Muscle layer of colon (tissue), 2 donors: Measurements from ENCODE around the gene MAPK8.

Experiments used
- H3K27ac ChIP-seq: one replicate; pipeline ENCODE4 v1.7.0; 2013; ENCODE audit warnings: low read depth, mild to moderate bottlenecking, low read length, moderate library complexity
- H3K27me3 ChIP-seq, 2 donors: one replicate each; pipeline ENCODE4 v1.7.0; 2013; ENCODE audit warnings: low read length in 2 of 2, mild to moderate bottlenecking in 2 of 2; ENCODE audit not compliant: insufficient read depth in 2 of 2, control insufficient read depth in 1 of 2
- H3K36me3 ChIP-seq: one replicate; pipeline ENCODE4 v1.7.0; 2013; ENCODE audit warnings: mild to moderate bottlenecking, low read length; ENCODE audit not compliant: insufficient read depth
- H3K4me1 ChIP-seq: one replicate; pipeline ENCODE4 v1.7.0; 2013; ENCODE audit warnings: mild to moderate bottlenecking, low read length; ENCODE audit not compliant: insufficient read depth
- H3K4me3 ChIP-seq, 2 donors: one replicate each; pipeline ENCODE4 v1.7.0; 2013; ENCODE audit warnings: low read length in 2 of 2, low read depth in 1 of 2, mild to moderate bottlenecking in 1 of 2, moderate library complexity in 1 of 2
- H3K9ac ChIP-seq: one replicate; pipeline ENCODE4 v1.7.0; 2013; ENCODE audit warnings: low read length
- H3K9me3 ChIP-seq: one replicate; pipeline ENCODE4 v1.7.0; 2013; ENCODE audit warnings: mild to moderate bottlenecking, low read length
- donor health status: abdominal sarcoma.
- donor health status: Adenocarcinoma of cecum.

MAPK8 gene

GRCh38 chr10:48444861-48445841 lies 138.7 kb downstream of the MAPK8 start:
- no peak overlapping the region for H3K4me3 ChIP-seq
- no peaks in the 10 kb centered on the region for H3K9me3 ChIP-seq
- H3K27me3 ChIP-seq: no peaks in the 10 kb centered on the region
- no peaks in the 10 kb centered on the region for H3K4me1 ChIP-seq
- no peaks in the 10 kb centered on the region for H3K36me3 ChIP-seq
- H3K27ac ChIP-seq: no peak overlapping the region
- no peak overlapping the region for H3K9ac ChIP-seq

- Histone ChIP-seq H3K27ac (no peak overlapping the region), H3K4me3 (no peak overlapping the region), H3K9ac (no peak overlapping the region), H3K9me3 (no peaks in the 10 kb centered on the region), H3K27me3 (no peaks in the 10 kb centered on the region), H3K4me1 (no peaks in the 10 kb centered on the region), H3K36me3 (no peaks in the 10 kb centered on the region)
These were observed 139.5 kb downstream of the MAPK8 start for GRCh38 chr10:48445932-48446331.

GRCh38 chr10:48446785-48447184 lies 140.3 kb downstream of the MAPK8 start:
- H3K27ac ChIP-seq: no peak overlapping the region
- H3K36me3 ChIP-seq: no peaks in the 10 kb centered on the region
- no peak overlapping the region for H3K9ac ChIP-seq
- no peaks in the 10 kb centered on the region for H3K27me3 ChIP-seq
- no peaks in the 10 kb centered on the region for H3K9me3 ChIP-seq
- no peaks in the 10 kb centered on the region for H3K4me1 ChIP-seq
- H3K4me3 ChIP-seq: no peak overlapping the region

GRCh38 chr10:48447356-48448215 lies 141.1 kb downstream of the MAPK8 start:
- Histone ChIP-seq H3K9me3 (no peaks in the 10 kb centered on the region), H3K27me3 (no peaks in the 10 kb centered on the region), H3K4me3 (no peak overlapping the region)

GRCh38 chr10:48448796-48449195 lies 142.3 kb downstream of the MAPK8 start:
- Histone ChIP-seq H3K9ac (no peak overlapping the region), H3K27me3 (no peaks in the 10 kb centered on the region), H3K9me3 (no peaks in the 10 kb centered on the region), H3K4me3 (no peak overlapping the region), H3K27ac (no peak overlapping the region), H3K36me3 (no peaks in the 10 kb centered on the region), H3K4me1 (no peaks in the 10 kb centered on the region)

More at GRCh38 chr10:48447356-48448215, 141.1 kb downstream of the MAPK8 start:
- Histone ChIP-seq H3K27ac (no peak overlapping the region), H3K36me3 (no peaks in the 10 kb centered on the region), H3K9ac (no peak overlapping the region), H3K4me1 (no peaks in the 10 kb centered on the region)

- Histone ChIP-seq H3K9ac (no peak overlapping the region), H3K36me3 (no peaks in the 10 kb centered on the region), H3K4me3 (no peak overlapping the region), H3K9me3 (no peaks in the 10 kb centered on the region), H3K27ac (no peak overlapping the region), H3K4me1 (no peaks in the 10 kb centered on the region), H3K27me3 (no peaks in the 10 kb centered on the region)
These were observed 143.2 kb downstream of the MAPK8 start for GRCh38 chr10:48449501-48450232.

- no peaks in the 10 kb centered on the region for H3K9me3 ChIP-seq
- no peak overlapping the region for H3K4me3 ChIP-seq
- no peak overlapping the region for H3K27ac ChIP-seq
- H3K4me1 ChIP-seq: no peaks in the 10 kb centered on the region
- no peaks in the 10 kb centered on the region for H3K36me3 ChIP-seq
- H3K9ac ChIP-seq: no peak overlapping the region
- no peaks in the 10 kb centered on the region for H3K27me3 ChIP-seq
These were observed 143.8 kb downstream of the MAPK8 start for GRCh38 chr10:48450233-48450740.

- Histone ChIP-seq H3K4me1 (no peaks in the 10 kb centered on the region), H3K4me3 (no peak overlapping the region), H3K9me3 (no peaks in the 10 kb centered on the region), H3K9ac (no peak overlapping the region), H3K27me3 (no peaks in the 10 kb centered on the region), H3K36me3 (no peaks in the 10 kb centered on the region), H3K27ac (no peak overlapping the region)
These were observed 144.4 kb downstream of the MAPK8 start for GRCh38 chr10:48450741-48451466.

GRCh38 chr10:48451969-48452878 lies 145.7 kb downstream of the MAPK8 start:
- H3K36me3 ChIP-seq: no peaks in the 10 kb centered on the region
- no peak overlapping the region for H3K4me3 ChIP-seq
- H3K27ac ChIP-seq: no peak overlapping the region
- H3K27me3 ChIP-seq: no peaks in the 10 kb centered on the region
- H3K9me3 ChIP-seq: no peaks in the 10 kb centered on the region
- no peak overlapping the region for H3K9ac ChIP-seq
- no peaks in the 10 kb centered on the region for H3K4me1 ChIP-seq
